M059J (cell line): ENCODE measurements around the gene PRR7. TPM values are rescaled to one million over a fixed set of nuclear protein-coding genes. Genes with fewer than 3 reads are reported as not detected.

Experiments
- DNase-seq: peaks from one replicate; pipeline ENCODE4 v3.0.0-alpha.2; 2012; ENCODE audit warnings: low read depth
- total RNA-seq: library from RNA; depleted of rRNA; stranded (reverse); fragments of >200 nt; shearing (Covaris generic); gene quantifications from 2 replicates; pipeline ENCODE4 v1.2.3, GENCODE V29; 2014

PRR7 gene
- total RNA-seq, 1 experiment from 2014 or later: 44.4 TPM

DNA sequence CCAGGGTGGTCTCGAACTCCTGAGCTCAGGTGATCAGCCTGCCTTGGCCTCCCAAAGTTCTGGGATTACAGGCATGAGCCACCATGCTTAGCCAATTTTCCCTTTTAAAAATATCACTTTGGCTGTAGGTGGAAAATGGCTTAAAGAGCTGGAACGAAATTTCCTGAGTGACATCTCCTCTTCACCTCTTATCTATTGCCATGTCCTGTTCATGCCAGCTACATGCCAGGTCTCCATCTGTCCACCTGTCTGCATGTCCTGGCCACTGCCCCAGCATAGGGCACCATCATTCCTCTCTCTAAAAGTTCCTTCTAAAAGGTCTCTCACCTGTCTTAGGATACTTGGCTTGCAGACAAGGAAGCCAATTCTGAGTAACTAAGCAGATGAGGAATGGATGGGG, 22.9 kb upstream of the PRR7 start:
- DNase-seq: no peak

DNA sequence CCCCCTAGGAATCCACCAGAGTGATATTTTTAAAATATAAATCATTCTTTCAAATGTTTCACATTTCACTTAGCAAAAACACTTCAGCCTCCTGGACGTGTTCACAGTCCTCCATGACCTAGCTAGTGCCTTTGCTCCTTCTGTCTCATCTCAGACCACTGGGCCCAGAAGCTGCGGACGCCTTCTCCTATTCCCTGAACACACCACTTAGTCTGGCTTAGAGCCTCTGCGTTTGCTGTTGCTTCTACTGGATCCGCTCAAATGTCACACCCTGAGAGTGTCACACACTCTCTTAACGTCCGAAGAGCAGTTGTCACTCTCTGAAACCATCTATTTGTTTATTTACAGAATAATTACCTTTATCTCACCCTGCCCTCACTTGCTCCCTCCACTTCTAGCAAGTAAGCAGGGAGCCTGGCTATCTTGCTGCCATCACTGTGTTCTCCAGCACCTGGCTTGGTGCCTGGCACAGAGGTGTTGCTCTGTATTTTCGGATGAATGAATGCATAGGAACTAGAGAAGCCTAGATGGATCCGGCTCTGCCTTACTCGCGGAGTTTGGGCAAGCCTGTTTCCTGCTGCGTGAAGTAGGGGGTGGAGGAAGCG, 21.3 kb upstream of the PRR7 start:
- DNase-seq: no peak

DNA sequence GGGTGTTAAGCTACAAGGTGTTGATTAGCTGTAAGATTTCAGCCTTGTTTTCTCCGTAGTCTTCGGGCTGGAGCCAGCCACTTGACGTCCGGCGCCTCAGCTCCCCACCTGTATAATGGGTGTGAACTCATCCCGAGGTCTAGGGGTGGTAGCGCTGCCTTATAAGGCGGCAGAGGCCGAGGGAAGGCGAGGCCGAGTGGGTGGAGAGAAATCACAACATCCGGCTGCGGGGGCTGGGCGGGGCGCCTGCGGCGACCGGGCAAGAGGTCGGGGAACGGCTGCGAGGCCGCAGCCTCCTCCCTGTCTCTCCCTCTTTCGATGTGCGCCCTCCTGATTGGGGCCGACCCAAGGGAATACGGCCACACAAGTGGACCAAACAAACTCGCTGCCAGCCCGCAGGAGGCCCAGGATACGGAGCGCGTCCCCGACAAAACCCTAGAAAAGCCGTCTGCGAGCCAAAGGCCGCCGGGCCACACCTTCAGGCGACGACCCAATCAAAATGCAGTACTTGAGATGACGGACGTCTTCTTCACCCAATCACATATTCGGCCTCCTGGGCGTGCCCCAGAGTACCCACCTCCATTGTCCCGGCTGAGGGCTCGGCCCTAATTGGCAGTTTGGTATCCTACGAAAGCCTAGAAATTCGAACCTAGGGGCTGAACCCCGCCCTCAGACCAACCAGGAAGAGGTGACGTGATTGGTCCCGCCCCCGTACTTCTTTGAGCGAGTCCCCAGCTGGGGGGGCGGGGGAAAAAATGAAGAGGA, 20.6 kb upstream of the PRR7 start:
- DNase-seq: peak; percentile 100

DNA sequence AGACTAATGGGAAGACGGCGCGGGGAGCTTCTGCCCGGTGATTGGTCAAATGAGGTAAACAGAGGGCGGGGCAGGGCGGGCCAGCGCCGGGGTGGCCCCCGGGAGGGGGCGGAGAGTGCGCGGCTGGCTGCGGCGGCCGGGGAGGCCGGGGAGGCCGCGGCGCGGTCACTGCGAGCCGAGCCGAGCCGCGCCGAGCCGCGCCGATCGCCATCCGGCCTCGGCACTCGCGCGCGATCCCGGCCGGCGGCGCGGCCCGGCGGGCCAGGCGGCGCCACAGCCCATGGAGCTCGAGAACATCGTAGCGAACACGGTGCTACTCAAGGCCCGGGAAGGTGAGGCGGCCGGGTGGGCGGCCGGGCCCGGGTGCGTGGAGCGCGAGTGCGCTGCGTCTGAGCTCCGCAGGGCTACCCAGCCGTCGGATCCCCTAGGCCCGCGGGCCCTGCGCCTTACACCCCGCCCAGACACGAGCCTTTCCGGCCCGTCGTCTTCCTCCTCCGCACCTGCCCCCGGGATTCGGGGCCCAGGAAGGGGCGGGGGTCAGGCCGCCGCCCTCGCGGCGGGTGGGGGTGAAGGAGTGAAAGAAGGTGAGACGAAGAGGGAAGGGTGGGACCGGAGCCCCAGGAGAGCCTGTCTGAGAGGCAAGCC, 19.9 kb upstream of the PRR7 start, which contains the start of gene GRK6:
GRK6 (plus strand) TSS at position 111 of the 645 bp plus-strand sequence; CDS start at position 281, 170 bp downstream.
- DNase-seq: peak; percentile 45

DNA sequence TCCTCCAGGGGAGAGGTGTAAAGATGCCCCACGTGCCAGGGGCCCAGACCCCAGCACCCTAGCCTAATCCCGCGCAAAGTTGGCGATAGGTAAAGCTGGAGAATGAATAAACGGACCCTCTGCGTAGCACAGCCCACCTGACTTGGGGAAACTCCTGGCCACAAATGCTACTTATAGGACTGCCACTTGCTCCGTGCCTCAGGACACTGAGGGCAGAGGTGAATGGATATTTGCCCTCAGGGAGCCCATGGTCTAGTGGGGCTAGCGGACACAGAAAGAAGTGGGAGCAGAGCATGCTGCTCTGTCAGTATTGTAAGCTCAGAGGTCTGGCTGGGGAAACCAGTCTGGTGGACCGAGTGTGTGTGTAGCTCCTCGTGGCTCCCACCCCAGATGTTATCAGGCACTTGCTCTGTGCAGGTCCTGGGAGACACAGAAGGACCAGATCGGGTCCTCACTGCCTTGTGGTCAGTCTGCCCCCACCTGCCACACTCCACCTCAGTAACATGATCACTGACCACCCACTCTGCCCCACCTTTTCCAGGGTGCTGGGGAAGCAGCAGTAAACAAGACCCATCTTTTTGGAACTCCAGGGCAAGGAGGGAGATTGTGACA, 19.3 kb upstream of the PRR7 start:
- no peak for DNase-seq

DNA sequence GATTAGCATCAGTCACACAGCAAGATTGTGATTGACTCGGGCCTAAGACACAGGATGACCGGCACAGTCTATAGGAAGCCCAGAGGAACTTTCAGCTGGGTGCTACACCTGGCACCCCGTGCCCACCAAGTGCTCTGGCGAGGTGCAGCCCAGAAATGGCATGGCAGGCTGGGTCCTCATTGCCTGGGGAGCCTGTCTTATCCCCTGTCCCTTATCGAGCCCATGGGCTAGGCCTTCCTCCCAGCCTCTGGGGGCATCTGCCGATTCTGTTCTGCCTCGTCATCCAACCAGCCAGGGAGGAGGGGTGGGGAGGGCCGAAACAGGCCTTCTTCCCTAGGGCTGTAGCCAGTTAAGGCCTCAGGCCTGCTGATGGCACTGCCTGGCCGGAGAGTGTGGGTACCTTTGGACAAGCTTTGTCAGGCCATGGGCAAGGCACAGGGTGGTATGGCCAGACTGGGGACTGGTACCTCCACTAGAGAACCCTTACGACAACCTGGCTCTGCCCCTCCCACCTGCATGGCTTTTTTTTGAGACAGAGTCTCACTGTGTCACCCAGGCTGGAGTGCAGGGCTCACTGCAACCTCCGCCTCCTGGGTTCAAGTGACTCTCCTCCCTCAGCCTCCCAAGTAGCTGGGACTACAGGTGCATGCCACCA, 18.6 kb upstream of the PRR7 start:
- no peak for DNase-seq

DNA sequence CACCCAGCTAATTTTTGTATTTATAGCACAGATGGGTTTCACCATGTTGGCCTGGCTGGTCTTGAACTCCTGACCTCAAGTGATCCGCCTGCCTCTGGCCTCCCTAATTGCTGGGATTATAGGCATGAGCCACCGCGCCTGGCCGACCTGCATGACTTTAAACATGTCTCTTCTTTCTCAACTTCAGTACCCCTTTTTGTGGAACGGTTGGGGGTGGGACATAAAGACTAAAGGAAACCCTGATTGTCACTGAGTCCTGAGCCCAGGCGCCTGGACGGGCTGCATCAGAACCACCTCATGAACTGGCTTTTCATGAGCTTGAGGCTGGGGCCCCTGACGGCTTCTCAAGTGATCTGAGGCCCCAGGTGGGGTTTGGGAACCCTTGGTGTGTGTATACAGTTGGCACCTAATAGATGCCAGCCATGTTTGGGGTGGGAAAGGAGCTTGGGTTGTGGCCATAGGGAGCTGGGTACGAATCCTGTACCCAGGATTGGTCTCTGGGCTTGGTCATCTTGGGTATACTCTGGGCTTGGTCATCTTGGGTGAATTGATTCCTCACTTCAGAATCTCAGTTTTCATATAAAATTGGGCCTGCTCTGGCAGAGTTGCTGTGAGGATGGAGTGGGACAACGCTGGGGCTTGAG, 17.9 kb upstream of the PRR7 start:
- no peak for DNase-seq

DNA sequence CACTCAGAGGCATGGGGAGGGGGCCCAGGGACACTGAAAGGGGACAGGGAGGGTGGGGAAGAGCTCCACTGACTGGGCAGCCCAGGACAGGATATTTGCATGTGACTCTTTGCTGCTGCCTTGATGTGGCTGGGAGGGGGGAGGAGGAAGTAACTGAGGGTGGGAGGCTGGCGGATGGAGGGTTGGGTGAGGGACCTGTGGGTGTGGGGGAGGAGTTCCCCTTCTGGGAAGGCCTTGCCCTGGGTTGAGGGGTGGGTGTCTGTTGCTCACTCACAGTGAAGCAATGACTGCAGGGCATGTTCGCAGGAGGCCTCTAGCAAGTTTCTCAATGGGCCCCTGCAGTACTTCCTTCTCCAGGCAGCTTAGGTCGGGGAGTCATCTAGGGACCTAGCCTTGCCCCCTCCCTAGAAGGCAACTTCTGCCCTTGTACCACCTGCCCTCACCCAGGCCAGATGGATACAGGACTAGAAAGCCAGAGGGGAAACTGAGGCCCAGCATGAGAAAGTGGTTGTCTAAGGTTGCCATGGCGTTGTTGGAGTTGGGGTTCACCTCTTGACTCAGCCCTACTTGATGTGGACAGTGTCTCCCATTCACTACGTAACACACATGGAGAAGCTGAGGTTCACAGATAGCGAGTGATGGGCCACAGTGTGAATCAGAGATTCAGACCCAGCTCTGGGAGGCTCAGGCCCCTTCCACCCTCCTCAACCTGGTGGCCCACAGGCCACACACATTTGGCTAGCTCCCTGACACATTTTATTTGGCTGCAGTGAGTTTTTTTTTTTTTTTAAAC, 17.2 kb upstream of the PRR7 start:
- no peak for DNase-seq

DNA sequence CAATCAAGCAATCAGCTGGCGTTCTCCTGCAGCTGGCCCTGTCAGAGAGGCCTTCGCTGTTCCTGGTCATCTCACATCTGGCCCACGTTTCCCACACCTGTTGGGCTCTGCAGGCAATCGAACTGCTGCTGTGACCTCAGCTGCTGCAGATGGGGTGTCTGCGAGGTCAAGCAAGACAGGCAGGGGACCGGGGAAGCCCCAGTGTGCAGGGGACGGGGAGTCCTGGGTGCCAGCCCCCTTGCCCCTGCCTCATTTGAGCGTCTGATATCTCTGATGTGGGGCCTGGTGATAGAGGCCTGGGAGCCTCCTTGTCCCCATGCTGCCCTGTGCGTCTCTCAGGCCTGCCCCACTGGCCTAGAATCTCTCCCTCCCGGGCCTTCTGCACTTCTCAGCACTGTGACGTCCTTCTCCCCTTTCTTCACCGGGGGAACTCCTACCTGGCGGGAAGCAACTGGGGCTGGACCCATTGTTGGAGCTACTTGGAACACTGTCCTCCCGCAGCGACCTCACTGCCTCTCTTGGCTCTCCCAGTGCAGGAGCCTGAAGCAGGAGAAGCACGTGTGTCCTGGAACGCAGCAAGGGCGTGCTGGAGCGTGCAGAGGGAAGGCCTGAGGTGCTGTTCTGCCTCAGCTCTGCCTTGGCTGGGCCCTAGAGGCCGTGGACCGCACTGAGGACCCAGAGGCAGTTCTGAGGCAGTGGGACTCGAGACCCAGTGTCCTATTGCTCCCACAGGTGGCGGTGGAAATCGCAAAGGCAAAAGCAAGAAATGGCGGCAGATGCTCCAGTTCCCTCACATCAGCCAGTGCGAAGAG, 16.3 kb upstream of the PRR7 start:
- DNase-seq: no peak

DNA sequence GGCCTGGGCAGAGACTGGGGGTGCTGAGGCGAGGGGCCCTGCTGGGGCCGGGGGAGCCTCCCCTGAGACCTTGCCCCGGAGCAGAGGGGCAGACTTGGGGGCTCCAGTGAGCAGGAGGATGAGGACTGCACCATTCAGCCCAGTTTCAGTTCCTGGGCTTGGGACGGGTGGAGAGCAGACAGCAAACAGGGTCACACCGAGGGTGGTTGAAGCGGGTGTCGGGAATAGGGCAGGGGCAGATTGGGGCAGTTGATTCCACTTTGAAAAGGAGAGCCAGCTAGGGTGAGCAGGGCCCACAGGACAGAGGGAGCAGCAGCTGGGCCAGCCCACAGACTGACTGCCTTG, 15.7 kb upstream of the PRR7 start:
- no peak for DNase-seq

DNA sequence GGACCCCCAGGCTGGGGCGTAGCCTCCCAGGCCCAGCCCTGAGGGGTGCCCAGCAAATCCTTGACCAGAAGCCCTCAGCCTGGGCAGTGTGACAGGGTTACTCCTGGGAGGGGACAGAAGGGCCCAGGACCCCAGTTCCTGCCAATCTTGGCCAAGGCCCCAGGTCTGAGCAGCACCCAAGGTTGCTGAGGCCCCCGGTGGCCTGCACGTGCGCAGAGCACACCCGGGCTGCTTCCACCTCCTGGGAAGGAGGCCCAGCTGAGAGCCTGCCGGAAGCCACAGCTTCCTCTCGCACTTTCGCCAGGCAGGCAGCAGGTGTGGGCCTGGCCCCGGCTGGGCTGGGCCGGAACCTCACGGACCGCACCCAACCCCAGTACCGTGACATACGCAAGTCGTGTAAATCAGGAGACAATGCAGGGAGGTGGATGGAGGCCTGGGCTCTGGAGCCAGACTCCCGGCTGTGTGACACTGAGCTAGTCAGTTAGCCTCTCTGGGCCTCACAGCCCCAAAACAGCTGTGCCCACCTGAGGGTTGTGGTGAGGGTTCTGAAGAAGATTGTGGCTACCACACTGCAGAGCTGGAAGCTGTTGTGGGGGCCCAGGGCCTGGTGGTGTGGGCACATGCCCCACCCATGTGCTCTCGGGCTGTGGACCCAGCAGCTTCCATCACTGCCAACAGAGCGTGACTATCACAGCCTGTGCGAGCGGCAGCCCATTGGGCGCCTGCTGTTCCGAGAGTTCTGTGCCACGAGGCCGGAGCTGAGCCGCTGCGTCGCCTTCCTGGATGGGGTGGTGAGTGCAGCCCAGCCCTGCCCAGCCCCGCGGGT, 15.1 kb upstream of the PRR7 start:
- no peak for DNase-seq

DNA sequence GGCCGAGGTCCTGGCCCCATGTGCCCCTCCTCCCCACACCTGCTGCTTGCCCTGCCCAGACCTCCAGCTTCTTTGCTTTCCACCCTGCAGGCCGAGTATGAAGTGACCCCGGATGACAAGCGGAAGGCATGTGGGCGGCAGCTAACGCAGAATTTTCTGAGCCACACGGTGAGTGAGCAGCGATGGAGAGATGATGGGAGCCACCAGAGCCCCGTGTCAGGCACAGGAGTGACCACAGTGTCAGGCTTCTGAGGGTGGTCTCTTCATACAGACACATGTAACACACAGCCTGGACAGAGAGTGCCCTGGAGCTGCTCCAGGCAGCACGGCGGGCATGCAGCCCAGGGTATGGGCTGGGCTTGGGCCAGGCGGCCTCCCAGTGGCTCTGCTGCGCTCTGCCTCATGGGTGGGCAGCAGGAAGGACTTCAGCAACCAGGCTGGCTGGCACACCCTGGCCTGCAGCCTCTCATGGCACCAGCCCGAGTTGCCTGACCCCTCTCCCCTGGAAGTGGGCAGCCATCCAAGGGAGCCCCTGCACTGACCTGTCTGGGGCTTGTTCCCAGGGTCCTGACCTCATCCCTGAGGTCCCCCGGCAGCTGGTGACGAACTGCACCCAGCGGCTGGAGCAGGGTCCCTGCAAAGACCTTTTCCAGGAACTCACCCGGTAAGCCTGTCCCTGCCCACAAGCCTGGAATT, 14.3 kb upstream of the PRR7 start:
- DNase-seq: no peak

DNA sequence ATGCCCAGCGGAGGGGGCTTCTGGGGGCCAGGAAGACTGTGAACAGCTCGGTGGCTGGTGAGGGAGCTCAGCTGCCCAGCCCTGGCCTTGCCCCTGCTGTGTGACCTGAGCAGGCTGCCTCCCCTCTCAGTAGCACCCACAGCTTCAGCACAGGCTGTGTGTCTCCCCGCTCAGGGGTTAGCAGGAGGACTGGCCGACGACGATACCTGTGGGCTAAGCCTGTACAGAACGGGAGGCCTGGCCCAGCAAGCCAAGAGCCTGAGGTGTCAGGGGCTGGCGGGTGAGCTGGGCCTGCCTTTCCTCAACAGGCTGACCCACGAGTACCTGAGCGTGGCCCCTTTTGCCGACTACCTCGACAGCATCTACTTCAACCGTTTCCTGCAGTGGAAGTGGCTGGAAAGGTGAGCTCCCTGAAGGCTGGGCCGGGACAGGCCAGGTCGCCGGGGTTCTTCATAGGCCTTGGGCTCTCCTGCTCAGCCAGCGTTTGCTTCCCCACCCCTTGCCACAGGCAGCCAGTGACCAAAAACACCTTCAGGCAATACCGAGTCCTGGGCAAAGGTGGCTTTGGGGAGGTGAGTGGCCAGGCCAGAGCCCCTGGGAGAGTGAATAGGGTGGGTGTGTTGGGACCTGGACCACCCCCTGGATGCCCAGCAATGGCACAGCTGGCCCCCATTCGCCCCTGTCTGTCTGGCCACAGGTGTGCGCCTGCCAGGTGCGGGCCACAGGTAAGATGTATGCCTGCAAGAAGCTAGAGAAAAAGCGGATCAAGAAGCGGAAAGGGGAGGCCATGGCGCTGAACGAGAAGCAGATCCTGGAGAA, 13.6 kb upstream of the PRR7 start:
- DNase-seq: no peak

DNA sequence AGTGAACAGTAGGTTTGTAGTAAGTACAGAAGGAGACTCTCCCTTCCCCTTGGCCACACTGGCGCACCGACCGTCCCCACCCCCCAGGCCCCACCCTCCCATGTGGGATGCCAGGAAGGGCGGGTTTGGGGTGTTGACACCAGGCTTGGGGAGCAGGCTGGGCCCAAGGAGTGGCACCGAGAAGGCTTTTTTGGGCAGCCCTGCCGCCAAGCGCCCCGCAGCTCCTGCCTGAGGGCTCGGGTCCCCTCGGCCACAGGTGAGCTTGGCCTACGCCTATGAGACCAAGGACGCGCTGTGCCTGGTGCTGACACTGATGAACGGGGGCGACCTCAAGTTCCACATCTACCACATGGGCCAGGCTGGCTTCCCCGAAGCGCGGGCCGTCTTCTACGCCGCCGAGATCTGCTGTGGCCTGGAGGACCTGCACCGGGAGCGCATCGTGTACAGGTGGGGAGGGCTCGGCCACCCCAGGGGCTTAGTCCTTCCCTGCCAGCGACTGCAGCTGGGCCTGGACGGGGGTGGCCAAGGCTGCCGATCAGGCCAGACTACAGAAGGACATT, 12.9 kb upstream of the PRR7 start:
- DNase-seq: no peak

DNA sequence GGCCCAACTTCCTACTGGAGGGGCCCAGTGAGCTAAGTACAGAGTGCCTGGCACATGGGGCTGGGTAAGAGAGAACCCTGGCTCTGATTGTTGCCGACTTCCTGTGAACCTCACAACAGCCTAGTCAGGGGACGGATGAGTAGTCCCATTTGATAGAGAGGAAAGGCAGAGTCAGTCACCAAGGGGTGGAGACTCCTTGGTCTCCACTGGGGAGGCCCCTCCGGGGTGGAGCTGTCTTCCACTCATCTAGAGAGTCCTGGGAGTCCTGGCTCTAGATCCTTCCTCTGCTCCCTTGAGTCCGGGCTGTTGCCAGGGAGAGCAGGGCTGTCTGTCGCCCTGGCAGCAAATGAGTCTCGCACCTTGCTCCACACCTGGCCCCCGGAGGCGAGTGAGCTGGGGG, 12.2 kb upstream of the PRR7 start:
- no peak for DNase-seq

DNA sequence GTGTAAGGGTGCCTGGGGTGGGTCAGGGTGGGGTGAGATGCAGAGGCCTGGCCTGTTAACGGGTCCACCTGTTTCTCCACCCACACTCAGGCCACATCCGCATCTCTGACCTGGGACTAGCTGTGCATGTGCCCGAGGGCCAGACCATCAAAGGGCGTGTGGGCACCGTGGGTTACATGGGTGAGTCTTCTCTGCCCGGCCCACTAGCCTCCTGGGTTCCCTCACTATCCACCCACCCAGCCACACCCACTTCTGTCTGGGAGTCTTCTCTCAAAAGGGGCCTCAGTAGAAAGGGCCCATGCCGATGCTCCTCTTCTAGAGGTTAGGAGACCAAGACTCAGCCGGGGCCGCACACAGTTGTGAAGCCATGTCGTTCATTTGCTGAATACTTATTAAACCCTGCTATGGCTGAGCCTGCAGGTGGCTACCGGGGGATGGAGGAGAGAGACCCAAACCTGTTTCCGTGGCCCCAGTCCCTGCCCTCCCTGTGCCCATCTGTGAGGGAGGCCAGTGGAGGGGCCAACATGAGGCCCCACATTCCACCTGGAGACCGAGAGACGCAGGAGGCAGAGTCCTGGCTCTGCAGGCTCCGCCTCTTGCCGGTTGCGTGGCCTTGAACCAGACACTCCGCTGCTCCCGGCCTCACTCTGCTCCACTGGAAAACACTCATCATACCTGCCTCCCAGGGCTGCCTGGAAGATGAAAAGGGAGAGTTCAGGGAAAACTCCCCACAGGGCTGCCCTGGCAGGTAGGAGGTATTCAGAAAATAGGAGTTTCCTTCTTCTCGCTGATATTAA, 11.5 kb upstream of the PRR7 start:
- no peak for DNase-seq
